OCI-LY1 (cell line): ENCODE measurements around the gene CEMIP.

ENCODE experiments used
- CTCF ChIP-seq: fragments of 200-600 bp; sonication (generic), shearing (Covaris generic); IDR thresholded peaks from 2 replicates; pipeline ENCODE4 v1.5.1; 2017; ENCODE audit warnings: mild to moderate bottlenecking, antibody characterized with exemption, low read length, moderate library complexity, mixed read lengths
- EZH2 ChIP-seq: fragments of 200-600 bp; sonication (generic), shearing (Covaris generic); IDR thresholded peaks from 2 replicates; pipeline ENCODE4 v1.8.0; 2017; ENCODE audit warnings: borderline replicate concordance, mixed run types, mild to moderate bottlenecking, antibody characterized with exemption, low read length, moderate library complexity, mixed read lengths

GRCh38 chr15:80890341-80891005 lies 111.3 kb downstream of the CEMIP start:
- TF ChIP-seq CTCF (no peak), EZH2 (no peak)
